Brain microvascular endothelial cell (primary cell): ENCODE results near the gene BACE2.

Experiments used
- DNase-seq: peaks from one replicate; pipeline ENCODE4 v3.0.0-alpha.2; 2020
- H3K27ac ChIP-seq: fragments of 250-450 bp; sonication (Bioruptor Pico); 2 replicates; pipeline ENCODE4 v1.5.1; 2020; ENCODE audit warnings: mild to moderate bottlenecking, moderate library complexity
- H3K27me3 ChIP-seq: fragments of 250-450 bp; sonication (Bioruptor Pico); replicated peaks from 2 replicates; pipeline ENCODE4 v1.5.1; 2020; ENCODE audit warnings: mild to moderate bottlenecking
- H3K36me3 ChIP-seq: fragments of 250-450 bp; sonication (Bioruptor Pico); replicated peaks from 2 replicates; pipeline ENCODE4 v1.5.1; 2020; ENCODE audit warnings: mild to moderate bottlenecking
- H3K4me3 ChIP-seq: 2 replicates; pipeline ENCODE4 v1.5.1; 2011; ENCODE audit warnings: low read depth, mild to moderate bottlenecking, control low read depth, low read length, moderate library complexity
- in situ Hi-C: cut with HindIII; loops from 2 replicates; pipeline ENCODE4 v1.10.0; 2017; ENCODE audit warnings: low sequenced_read_pairs, low pct_ligation_motif_present
- TF ChIP-seq, protein P1 (sequence below): IDR thresholded peaks from 2 replicates; pipeline ENCODE4 v1.5.1; 2011; ENCODE audit warnings: low read depth, mild to moderate bottlenecking, moderate library complexity, low read length, control low read depth, inconsistent platforms; ENCODE audit errors: missing control alignments

BACE2 gene

GRCh38 chr21:41175080-41175479 is 7.1 kb downstream of the BACE2 start:
- DNase-seq: no peak
- in situ Hi-C loops: no loop called here
- TF ChIP-seq, protein P1, sequence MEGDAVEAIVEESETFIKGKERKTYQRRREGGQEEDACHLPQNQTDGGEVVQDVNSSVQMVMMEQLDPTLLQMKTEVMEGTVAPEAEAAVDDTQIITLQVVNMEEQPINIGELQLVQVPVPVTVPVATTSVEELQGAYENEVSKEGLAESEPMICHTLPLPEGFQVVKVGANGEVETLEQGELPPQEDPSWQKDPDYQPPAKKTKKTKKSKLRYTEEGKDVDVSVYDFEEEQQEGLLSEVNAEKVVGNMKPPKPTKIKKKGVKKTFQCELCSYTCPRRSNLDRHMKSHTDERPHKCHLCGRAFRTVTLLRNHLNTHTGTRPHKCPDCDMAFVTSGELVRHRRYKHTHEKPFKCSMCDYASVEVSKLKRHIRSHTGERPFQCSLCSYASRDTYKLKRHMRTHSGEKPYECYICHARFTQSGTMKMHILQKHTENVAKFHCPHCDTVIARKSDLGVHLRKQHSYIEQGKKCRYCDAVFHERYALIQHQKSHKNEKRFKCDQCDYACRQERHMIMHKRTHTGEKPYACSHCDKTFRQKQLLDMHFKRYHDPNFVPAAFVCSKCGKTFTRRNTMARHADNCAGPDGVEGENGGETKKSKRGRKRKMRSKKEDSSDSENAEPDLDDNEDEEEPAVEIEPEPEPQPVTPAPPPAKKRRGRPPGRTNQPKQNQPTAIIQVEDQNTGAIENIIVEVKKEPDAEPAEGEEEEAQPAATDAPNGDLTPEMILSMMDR: no peak
- Histone ChIP-seq H3K36me3 (no peaks in the 10 kb centered on the region), H3K4me3 (no peak overlapping the region), H3K27me3 (no peaks in the 10 kb centered on the region), H3K27ac (no peak overlapping the region)

DNA sequence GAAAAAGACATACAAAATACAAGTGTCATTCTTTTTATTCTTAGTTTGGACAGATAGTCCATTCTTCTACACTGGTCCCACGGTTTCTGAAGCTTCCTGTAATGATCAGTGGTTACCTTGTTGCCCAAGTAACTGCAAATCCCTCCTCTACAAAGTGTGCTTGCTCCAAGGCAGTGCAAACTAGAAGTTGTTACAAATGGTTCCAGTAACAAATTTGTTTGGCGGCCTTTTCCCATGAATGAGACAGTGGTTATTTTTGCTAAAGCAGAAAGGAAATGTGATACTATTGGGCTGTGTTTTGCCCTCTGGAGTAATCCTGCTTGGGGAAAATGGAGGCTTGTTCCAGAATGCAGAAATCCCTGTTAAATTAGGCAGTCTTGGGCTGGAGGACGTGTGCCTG is 8.9 kb downstream of the BACE2 start:
- no peak for DNase-seq
- in situ Hi-C loops: no loop called here
- Histone ChIP-seq H3K27me3 (no peaks in the 10 kb centered on the region), H3K27ac (no peak overlapping the region), H3K36me3 (no peaks in the 10 kb centered on the region), H3K4me3 (no peak overlapping the region)
- TF ChIP-seq, protein P1: no peak

DNA sequence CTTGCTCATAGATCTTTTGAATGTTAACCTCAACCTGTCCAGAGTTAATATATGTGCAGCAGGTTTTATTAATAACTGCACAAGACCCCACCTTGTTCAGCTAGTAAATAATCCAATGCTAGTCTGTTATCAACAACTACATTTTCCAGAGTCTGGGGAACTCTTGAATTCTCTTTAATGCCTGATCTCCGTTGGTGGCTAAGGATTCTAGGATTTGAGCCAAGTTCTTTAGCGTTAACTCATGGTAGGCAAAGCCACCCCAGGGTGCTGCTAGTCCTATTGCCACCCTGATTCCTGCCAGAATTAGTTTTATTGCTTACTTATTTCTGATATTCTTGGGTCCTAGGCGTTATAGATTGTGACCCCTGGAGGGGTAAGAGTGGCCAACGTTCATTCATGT is 12.8 kb downstream of the BACE2 start:
- in situ Hi-C loops: no loop called here
- no peak for DNase-seq

DNA sequence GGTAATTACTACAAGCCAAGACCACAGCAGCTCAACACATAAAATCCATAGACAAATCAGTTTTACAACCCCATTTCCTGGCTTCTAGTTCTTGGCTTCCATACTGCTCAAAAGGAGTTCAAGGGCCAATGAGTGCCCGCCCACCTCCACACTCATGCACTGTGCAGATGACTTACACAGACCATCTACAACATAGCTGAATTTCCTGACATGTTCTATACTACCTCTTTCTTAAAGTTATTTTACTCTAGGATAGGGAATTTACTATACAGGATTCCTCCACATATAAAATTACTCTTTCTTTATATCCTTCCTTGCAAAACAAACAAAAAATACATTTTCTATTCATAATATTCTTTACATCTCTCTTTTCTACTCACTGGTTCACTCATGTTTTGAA is 14.6 kb downstream of the BACE2 start:
- Histone ChIP-seq H3K27me3 (no peaks in the 10 kb centered on the region), H3K36me3 (no peaks in the 10 kb centered on the region), H3K27ac (no peak overlapping the region), H3K4me3 (no peak overlapping the region)
- DNase-seq: no peak
- in situ Hi-C loops: no loop called here
- TF ChIP-seq, protein P1: no peak

More for the DNA sequence above, 12.8 kb downstream of the BACE2 start:
- TF ChIP-seq, protein P1: no peak
- Histone ChIP-seq H3K4me3 (no peak overlapping the region), H3K27ac (no peak overlapping the region), H3K27me3 (no peaks in the 10 kb centered on the region), H3K36me3 (no peaks in the 10 kb centered on the region)

GRCh38 chr21:41183575-41183974 is 15.6 kb downstream of the BACE2 start:
- Histone ChIP-seq H3K4me3 (no peak overlapping the region), H3K27me3 (no peaks in the 10 kb centered on the region), H3K27ac (no peak overlapping the region), H3K36me3 (no peaks in the 10 kb centered on the region)
- in situ Hi-C loops: no loop called here
- DNase-seq: no peak
- TF ChIP-seq, protein P1: no peak

- Histone ChIP-seq H3K4me3 (no peak overlapping the region), H3K27me3 (no peaks in the 10 kb centered on the region), H3K27ac (no peak overlapping the region), H3K36me3 (no peaks in the 10 kb centered on the region)
- in situ Hi-C loops: no loop called here
- TF ChIP-seq, protein P1: no peak
- DNase-seq: no peak
These were observed 17.8 kb downstream of the BACE2 start for GRCh38 chr21:41185802-41186201.
